Measurements from ENCODE around the gene GLP2R.

Gene GLP2R

GRCh38 chr17:9911089-9911488 lies 85.4 kb downstream of the GLP2R start:
- H3K27ac ChIP-seq, result no peak overlapping the region
- H3K4me1 ChIP-seq, result no peaks in the 10 kb centered on the region
- no peak overlapping the region for H3K9ac ChIP-seq
- H3K36me3 ChIP-seq (ENCODE audit: control insufficient read depth, insufficient read depth, low read length), result no peaks in the 10 kb centered on the region
- no peaks in the 10 kb centered on the region for H3K9me3 ChIP-seq (ENCODE audit: control insufficient read depth, low read length)
- H3K4me2 ChIP-seq (ENCODE audit: low read length), result no peak overlapping the region
- H3K79me2 ChIP-seq, result no peaks in the 10 kb centered on the region
- H2AFZ ChIP-seq, result no peak overlapping the region
- H3K4me3 ChIP-seq (ENCODE audit: low read depth, low read length), result no peak overlapping the region
- peaks cover 2% of the 10 kb centered on the region for H3K27me3 ChIP-seq (ENCODE audit: control insufficient read depth, insufficient read depth, low read length)
- no peak for TF ChIP-seq CTCF (IDR thresholded peaks at IDR 0.05)

- Histone ChIP-seq H3K4me3 (ENCODE audit: low read depth, low read length) (no peak overlapping the region), H3K27ac (no peak overlapping the region), H3K9ac (no peak overlapping the region), H3K4me2 (ENCODE audit: low read length) (no peak overlapping the region), H2AFZ (no peak overlapping the region), H3K4me1 (no peaks in the 10 kb centered on the region), H3K79me2 (no peaks in the 10 kb centered on the region), H3K36me3 (ENCODE audit: control insufficient read depth, insufficient read depth, low read length) (no peaks in the 10 kb centered on the region), H3K27me3 (ENCODE audit: control insufficient read depth, insufficient read depth, low read length) (no peaks in the 10 kb centered on the region), H3K9me3 (ENCODE audit: control insufficient read depth, low read length) (no peaks in the 10 kb centered on the region)
- no peak for TF ChIP-seq CTCF (IDR thresholded peaks at IDR 0.05)
These were observed 86.7 kb downstream of the GLP2R start for GRCh38 chr17:9912121-9913099.

- Histone ChIP-seq H3K36me3 (ENCODE audit: control insufficient read depth, insufficient read depth, low read length) (no peaks in the 10 kb centered on the region), H3K9me3 (ENCODE audit: control insufficient read depth, low read length) (no peaks in the 10 kb centered on the region), H3K27me3 (ENCODE audit: control insufficient read depth, insufficient read depth, low read length) (no peaks in the 10 kb centered on the region), H3K4me3 (ENCODE audit: low read depth, low read length) (no peak overlapping the region), H3K4me1 (no peaks in the 10 kb centered on the region), H2AFZ (no peak overlapping the region), H3K4me2 (ENCODE audit: low read length) (no peak overlapping the region), H3K79me2 (no peaks in the 10 kb centered on the region), H3K9ac (no peak overlapping the region), H3K27ac (no peak overlapping the region)
- no peak for TF ChIP-seq CTCF (IDR thresholded peaks at IDR 0.05)
These were observed 87.8 kb downstream of the GLP2R start for GRCh38 chr17:9913476-9913875.

DNA sequence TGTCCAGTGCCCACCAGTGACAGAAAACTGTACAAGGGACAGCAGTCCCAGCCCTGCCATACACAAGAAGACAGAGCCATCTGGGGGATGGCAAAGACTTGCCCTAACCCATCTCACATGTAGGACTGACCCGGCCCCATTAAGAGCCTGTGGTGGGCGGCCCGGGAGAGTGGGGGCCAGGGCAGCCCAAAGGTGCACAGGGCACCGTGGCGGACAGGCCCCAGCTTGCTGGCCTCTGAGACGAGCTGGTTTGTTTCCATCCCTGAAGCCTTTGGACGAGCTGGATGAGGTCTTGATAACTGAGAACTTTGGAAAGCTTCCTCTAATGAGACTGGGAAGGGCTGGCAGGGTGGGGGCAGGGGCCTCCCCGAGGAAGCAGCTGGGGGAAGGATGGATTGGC lies 90.4 kb downstream of the GLP2R start:
- Histone ChIP-seq H3K9ac (no peak overlapping the region), H3K27me3 (ENCODE audit: control insufficient read depth, insufficient read depth, low read length) (no peaks in the 10 kb centered on the region), H2AFZ (no peak overlapping the region), H3K4me1 (no peaks in the 10 kb centered on the region), H3K9me3 (ENCODE audit: control insufficient read depth, low read length) (no peaks in the 10 kb centered on the region), H3K4me2 (ENCODE audit: low read length) (no peak overlapping the region), H3K27ac (no peak overlapping the region), H3K36me3 (ENCODE audit: control insufficient read depth, insufficient read depth, low read length) (no peaks in the 10 kb centered on the region), H3K4me3 (ENCODE audit: low read depth, low read length) (no peak overlapping the region), H3K79me2 (no peaks in the 10 kb centered on the region)
- no peak for TF ChIP-seq CTCF (IDR thresholded peaks at IDR 0.05)

DNA sequence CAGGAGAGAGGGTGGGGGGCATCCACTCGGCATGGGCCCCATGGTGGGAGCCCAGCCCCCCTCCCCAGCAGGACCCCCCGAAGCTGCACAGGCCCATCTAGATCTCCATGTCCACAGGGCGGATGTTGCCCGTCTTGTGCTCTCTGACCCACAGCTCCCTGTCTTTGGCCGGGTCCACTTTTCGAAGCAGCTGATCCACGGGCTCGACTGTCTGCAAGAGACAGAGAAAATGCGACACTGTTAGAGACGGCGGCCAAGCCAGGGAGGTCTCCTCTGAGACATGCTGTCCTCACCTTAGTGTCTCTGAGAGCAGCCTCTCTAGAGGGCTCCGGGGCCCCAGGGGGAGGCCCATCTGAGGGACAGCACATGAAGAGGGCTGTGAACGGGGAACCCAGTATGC lies 91.4 kb downstream of the GLP2R start:
- H3K27me3 ChIP-seq (ENCODE audit: control insufficient read depth, insufficient read depth, low read length), result no peaks in the 10 kb centered on the region
- H3K36me3 ChIP-seq (ENCODE audit: control insufficient read depth, insufficient read depth, low read length), result no peaks in the 10 kb centered on the region
- no peak for TF ChIP-seq CTCF (IDR thresholded peaks at IDR 0.05)
- no peaks in the 10 kb centered on the region for H3K9me3 ChIP-seq (ENCODE audit: control insufficient read depth, low read length)
- H3K27ac ChIP-seq, result no peak overlapping the region
- H3K9ac ChIP-seq, result no peak overlapping the region
- no peak overlapping the region for H2AFZ ChIP-seq
- no peak overlapping the region for H3K4me2 ChIP-seq (ENCODE audit: low read length)
- H3K79me2 ChIP-seq, result no peaks in the 10 kb centered on the region
- no peak overlapping the region for H3K4me3 ChIP-seq (ENCODE audit: low read depth, low read length)
- H3K4me1 ChIP-seq, result no peaks in the 10 kb centered on the region
